ENCODE results near the gene ACE2. TPM values are rescaled to one million over a fixed set of nuclear protein-coding genes. Genes with fewer than 3 reads are reported as not detected.

The ACE2 gene
- total RNA-seq, 1 experiment from 2014 or later = not detected

- no peaks in the 10 kb centered on the region for H3K4me1 Mint-ChIP-seq
- TF ChIP-seq FOXJ3 (CRISPR knock-in tag; IDR thresholded peaks at IDR 0.05; ENCODE audit: borderline replicate concordance) (no peak), CREM (CRISPR knock-in tag; IDR thresholded peaks at IDR 0.05) (no peak), GTF2I (CRISPR knock-in tag; conservative IDR thresholded peaks at IDR 0.05) (no peak), ZSCAN18 (CRISPR knock-in tag; IDR thresholded peaks at IDR 0.05) (no peak), NFYB (CRISPR knock-in tag; conservative IDR thresholded peaks at IDR 0.05; ENCODE audit: low read depth) (no peak), ZNF263 (CRISPR knock-in tag; IDR thresholded peaks at IDR 0.05; ENCODE audit: low read depth) (no peak), PRRX2 (CRISPR knock-in tag; IDR thresholded peaks at IDR 0.05) (no peak), MAX (CRISPR knock-in tag; IDR thresholded peaks at IDR 0.05) (no peak), EMX1 (CRISPR knock-in tag; IDR thresholded peaks at IDR 0.05) (no peak), NFE2L1 (CRISPR knock-in tag; IDR thresholded peaks at IDR 0.05) (no peak)
- TF ChIP-seq, protein P1, sequence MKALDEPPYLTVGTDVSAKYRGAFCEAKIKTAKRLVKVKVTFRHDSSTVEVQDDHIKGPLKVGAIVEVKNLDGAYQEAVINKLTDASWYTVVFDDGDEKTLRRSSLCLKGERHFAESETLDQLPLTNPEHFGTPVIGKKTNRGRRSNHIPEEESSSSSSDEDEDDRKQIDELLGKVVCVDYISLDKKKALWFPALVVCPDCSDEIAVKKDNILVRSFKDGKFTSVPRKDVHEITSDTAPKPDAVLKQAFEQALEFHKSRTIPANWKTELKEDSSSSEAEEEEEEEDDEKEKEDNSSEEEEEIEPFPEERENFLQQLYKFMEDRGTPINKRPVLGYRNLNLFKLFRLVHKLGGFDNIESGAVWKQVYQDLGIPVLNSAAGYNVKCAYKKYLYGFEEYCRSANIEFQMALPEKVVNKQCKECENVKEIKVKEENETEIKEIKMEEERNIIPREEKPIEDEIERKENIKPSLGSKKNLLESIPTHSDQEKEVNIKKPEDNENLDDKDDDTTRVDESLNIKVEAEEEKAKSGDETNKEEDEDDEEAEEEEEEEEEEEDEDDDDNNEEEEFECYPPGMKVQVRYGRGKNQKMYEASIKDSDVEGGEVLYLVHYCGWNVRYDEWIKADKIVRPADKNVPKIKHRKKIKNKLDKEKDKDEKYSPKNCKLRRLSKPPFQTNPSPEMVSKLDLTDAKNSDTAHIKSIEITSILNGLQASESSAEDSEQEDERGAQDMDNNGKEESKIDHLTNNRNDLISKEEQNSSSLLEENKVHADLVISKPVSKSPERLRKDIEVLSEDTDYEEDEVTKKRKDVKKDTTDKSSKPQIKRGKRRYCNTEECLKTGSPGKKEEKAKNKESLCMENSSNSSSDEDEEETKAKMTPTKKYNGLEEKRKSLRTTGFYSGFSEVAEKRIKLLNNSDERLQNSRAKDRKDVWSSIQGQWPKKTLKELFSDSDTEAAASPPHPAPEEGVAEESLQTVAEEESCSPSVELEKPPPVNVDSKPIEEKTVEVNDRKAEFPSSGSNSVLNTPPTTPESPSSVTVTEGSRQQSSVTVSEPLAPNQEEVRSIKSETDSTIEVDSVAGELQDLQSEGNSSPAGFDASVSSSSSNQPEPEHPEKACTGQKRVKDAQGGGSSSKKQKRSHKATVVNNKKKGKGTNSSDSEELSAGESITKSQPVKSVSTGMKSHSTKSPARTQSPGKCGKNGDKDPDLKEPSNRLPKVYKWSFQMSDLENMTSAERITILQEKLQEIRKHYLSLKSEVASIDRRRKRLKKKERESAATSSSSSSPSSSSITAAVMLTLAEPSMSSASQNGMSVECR (CRISPR knock-in tag; IDR thresholded peaks at IDR 0.05; ENCODE audit: borderline replicate concordance) = no peak
- H3K36me3 Mint-ChIP-seq = no peaks in the 10 kb centered on the region
- H3K9me3 Mint-ChIP-seq = no peaks in the 10 kb centered on the region
- ATAC-seq = no peak
- H3K27ac Mint-ChIP-seq = no peak overlapping the region
- H3K4me3 Mint-ChIP-seq = no peak overlapping the region
- DNase-seq (ENCODE audit: low spot score) = no peak
- POLR2A ChIA-PET = no interaction called here
- CTCF ChIA-PET = no interaction called here
- H3K27me3 Mint-ChIP-seq (ENCODE audit: low read depth) = no peaks in the 10 kb centered on the region; the same call in 1 of the 2 replicates
Observed at GRCh38 chrX:15616531-15616930, 15.8 kb upstream of the ACE2 start.

GRCh38 chrX:15607067-15607466 lies 6.3 kb upstream of the ACE2 start:
- CTCF ChIA-PET = no interaction called here
- no peaks in the 10 kb centered on the region for H3K36me3 Mint-ChIP-seq

More at GRCh38 chrX:15607067-15607466, 6.3 kb upstream of the ACE2 start:
- ATAC-seq (no peak), DNase-seq (ENCODE audit: low spot score) (no peak)
- Mint-ChIP-seq H3K4me1 (0 out of 2 replicates have a peak, but pooled peaks cover 4% of the 10 kb centered on the region), H3K27me3 (ENCODE audit: low read depth) (no peaks in the 10 kb centered on the region), H3K27ac (no peak overlapping the region), H3K4me3 (no peak overlapping the region), H3K9me3 (no peaks in the 10 kb centered on the region)
- POLR2A ChIA-PET = no interaction called here
- TF ChIP-seq TCF7 (CRISPR knock-in tag; IDR thresholded peaks at IDR 0.05; ENCODE audit: low read depth) = no peak
- TF ChIP-seq, protein P2, sequence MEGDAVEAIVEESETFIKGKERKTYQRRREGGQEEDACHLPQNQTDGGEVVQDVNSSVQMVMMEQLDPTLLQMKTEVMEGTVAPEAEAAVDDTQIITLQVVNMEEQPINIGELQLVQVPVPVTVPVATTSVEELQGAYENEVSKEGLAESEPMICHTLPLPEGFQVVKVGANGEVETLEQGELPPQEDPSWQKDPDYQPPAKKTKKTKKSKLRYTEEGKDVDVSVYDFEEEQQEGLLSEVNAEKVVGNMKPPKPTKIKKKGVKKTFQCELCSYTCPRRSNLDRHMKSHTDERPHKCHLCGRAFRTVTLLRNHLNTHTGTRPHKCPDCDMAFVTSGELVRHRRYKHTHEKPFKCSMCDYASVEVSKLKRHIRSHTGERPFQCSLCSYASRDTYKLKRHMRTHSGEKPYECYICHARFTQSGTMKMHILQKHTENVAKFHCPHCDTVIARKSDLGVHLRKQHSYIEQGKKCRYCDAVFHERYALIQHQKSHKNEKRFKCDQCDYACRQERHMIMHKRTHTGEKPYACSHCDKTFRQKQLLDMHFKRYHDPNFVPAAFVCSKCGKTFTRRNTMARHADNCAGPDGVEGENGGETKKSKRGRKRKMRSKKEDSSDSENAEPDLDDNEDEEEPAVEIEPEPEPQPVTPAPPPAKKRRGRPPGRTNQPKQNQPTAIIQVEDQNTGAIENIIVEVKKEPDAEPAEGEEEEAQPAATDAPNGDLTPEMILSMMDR (IDR thresholded peaks at IDR 0.05) = no peak
- no peak for TF ChIP-seq SP1 (CRISPR knock-in tag; conservative IDR thresholded peaks at IDR 0.05)
- TF ChIP-seq ZNF512 (CRISPR knock-in tag; IDR thresholded peaks at IDR 0.05; ENCODE audit: borderline replicate concordance) = no peak
- no peak for TF ChIP-seq CDX4 (CRISPR knock-in tag; IDR thresholded peaks at IDR 0.05; ENCODE audit: borderline replicate concordance)
- no peak for TF ChIP-seq MYBL2 (CRISPR knock-in tag; IDR thresholded peaks at IDR 0.05)
- no peak for TF ChIP-seq NFATC4 (CRISPR knock-in tag; IDR thresholded peaks at IDR 0.05)
- TF ChIP-seq KAT7 (CRISPR knock-in tag; IDR thresholded peaks at IDR 0.05; ENCODE audit: borderline replicate concordance) = no peak
- TF ChIP-seq E2F1 (CRISPR knock-in tag; IDR thresholded peaks at IDR 0.05) = no peak
